ENCODE measurements around the gene MAZ.

- TF ChIP-seq CTCF (IDR thresholded peaks at IDR 0.05; ENCODE audit: insufficient read depth, low read length) = no peak
- no peak for TF ChIP-seq POLR2AphosphoS5 (IDR thresholded peaks at IDR 0.05; ENCODE audit: low read depth)
These were observed 26.9 kb upstream of the MAZ start for GRCh38 chr16:29779474-29779873.

Measured in HL-60 (cell line).